Measurements from ENCODE around the gene CSMD2. TPM values are rescaled to one million over a fixed set of nuclear protein-coding genes. Genes with fewer than 3 reads are reported as not detected.
A peak's percentile ranks its signal among the peaks of the same experiment; 100 is the strongest.
"Not testable (repeated sequence)": the region's sequence is repeated elsewhere in the genome, so short reads cannot be mapped to it uniquely, and the experiment has no call there.

CSMD2 gene
- total RNA-seq, 2 donors from 2014 or later = 0.62 to 2.8 TPM

DNA sequence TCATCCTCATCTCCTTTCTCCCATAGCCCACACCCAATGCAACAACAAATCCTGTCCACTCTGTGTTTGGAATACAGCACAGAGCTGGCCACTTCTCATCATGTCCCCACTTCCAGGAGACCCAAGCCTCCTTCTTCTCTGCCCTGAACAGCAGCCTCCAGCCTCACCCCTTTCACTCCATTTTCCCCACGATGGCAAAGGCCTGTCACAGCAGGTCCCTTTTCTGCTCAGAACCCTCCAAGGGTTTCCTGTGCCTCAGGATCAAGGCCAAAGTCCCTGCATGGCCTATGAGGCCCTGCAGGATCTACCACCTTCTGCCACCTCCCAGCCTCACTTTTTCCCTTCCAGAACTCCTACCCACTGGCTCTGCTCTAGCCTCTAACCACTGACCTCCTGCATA is 78.5 kb downstream of the CSMD2 start:
- Mint-ChIP-seq H3K27ac (no peak overlapping the region), H3K4me1 (peaks cover 28% of the 10 kb centered on the region), H3K27me3 (ENCODE audit: insufficient read depth) (peaks cover 21% of the 10 kb centered on the region), H3K4me3 (no peak overlapping the region), H3K36me3 (ENCODE audit: low read depth) (peaks cover 11% of the 10 kb centered on the region), H3K9me3 (peaks cover 23% of the 10 kb centered on the region)
- no peak overlapping the region for H3K27ac ChIP-seq (ENCODE audit: low read depth, low read length)
- no peaks in the 10 kb centered on the region for H3K36me3 ChIP-seq (ENCODE audit: control insufficient read depth, insufficient read depth, low read length)
- peaks cover under 1% of the 10 kb centered on the region for H3K9me3 ChIP-seq (ENCODE audit: control insufficient read depth, low read length)
- DNase-seq = peak; percentile 15
- TF ChIP-seq, protein P1, sequence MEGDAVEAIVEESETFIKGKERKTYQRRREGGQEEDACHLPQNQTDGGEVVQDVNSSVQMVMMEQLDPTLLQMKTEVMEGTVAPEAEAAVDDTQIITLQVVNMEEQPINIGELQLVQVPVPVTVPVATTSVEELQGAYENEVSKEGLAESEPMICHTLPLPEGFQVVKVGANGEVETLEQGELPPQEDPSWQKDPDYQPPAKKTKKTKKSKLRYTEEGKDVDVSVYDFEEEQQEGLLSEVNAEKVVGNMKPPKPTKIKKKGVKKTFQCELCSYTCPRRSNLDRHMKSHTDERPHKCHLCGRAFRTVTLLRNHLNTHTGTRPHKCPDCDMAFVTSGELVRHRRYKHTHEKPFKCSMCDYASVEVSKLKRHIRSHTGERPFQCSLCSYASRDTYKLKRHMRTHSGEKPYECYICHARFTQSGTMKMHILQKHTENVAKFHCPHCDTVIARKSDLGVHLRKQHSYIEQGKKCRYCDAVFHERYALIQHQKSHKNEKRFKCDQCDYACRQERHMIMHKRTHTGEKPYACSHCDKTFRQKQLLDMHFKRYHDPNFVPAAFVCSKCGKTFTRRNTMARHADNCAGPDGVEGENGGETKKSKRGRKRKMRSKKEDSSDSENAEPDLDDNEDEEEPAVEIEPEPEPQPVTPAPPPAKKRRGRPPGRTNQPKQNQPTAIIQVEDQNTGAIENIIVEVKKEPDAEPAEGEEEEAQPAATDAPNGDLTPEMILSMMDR (conservative IDR thresholded peaks at IDR 0.05) = no peak
- WGBS, 2 experiments (ENCODE audit: insufficient coverage in 1 of 2, insufficient read length in 1 of 2) = 77% methylated on average over 1 of the region's 1 CpG; no CpG with 5 or more reads in 1 of the 2 experiments
- H3K27me3 ChIP-seq (ENCODE audit: control insufficient read depth, insufficient read depth, low read length, poor library complexity, severe bottlenecking) = no peaks in the 10 kb centered on the region
- H3K9ac ChIP-seq (ENCODE audit: extremely low read depth, low read length, poor library complexity, severe bottlenecking) = no peak overlapping the region
- no peak overlapping the region for H3K4me3 ChIP-seq (ENCODE audit: low read length)
- H3K4me1 ChIP-seq (ENCODE audit: control insufficient read depth, insufficient read depth, low read length) = peaks cover 9% of the 10 kb centered on the region

DNA sequence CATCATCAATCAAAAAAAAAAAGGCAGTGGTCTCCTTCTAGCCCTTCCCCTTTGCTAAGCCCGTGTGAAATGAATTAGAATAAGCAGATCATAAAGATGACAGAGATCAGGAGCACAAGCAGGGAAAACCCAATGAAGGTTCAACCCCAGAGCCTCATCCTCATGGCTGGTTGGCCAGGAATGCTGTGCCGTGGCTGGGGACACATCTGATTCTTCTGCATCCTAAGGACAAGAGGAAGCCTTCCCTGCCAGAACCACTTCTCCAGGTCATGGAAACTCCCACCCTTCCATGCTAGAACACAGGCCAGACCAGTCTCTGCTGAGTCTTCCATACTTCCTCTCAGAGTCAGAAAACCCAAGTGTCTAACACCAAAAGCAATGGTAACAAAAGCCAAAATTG is 81.1 kb downstream of the CSMD2 start:
- peaks cover 17% of the 10 kb centered on the region for H3K36me3 Mint-ChIP-seq (ENCODE audit: low read depth)
- TF ChIP-seq, protein P1 (conservative IDR thresholded peaks at IDR 0.05) = no peak

DNA sequence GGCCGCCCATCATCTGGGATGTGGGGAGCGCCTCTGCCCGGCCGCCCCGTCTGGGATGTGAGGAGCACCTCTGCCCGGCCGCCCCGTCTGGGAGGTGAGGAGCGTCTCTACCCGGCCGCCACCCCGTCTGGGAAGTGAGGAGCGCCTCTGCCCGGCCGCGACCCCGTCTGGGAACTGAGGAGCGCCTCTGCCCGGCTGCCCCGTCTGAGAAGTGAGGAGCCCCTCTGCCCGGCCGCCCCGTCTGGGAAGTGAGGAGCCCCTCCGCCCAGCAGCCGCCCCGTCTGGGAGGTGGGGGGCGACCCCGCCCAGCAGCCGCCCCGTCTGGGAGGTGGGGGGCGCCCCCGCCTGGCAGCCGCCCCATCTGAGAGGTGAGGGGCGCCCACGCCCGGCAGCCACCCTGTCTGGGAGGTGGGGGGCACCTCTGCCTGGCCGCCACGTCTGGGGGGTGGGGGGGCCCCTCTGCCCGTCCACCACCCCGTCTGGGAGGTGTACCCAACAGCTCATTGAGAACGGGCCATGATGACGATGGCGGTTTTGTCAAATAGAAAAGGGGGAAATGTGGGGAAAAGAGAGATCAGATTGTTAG is 82.9 kb downstream of the CSMD2 start:
- H3K27ac Mint-ChIP-seq; H3K4me3 ChIP-seq (ENCODE audit: low read length); H3K27me3 Mint-ChIP-seq (ENCODE audit: insufficient read depth); DNase-seq; H3K9me3 ChIP-seq (ENCODE audit: control insufficient read depth, low read length); H3K9ac ChIP-seq (ENCODE audit: extremely low read depth, low read length, poor library complexity, severe bottlenecking); H3K27me3 ChIP-seq (ENCODE audit: control insufficient read depth, insufficient read depth, low read length, poor library complexity, severe bottlenecking); H3K4me3 Mint-ChIP-seq; H3K27ac ChIP-seq (ENCODE audit: low read depth, low read length); H3K36me3 ChIP-seq (ENCODE audit: control insufficient read depth, insufficient read depth, low read length); H3K4me1 ChIP-seq (ENCODE audit: control insufficient read depth, insufficient read depth, low read length): not testable (repeated sequence)
- Mint-ChIP-seq H3K4me1 (peaks cover 14% of the 10 kb centered on the region), H3K36me3 (ENCODE audit: low read depth) (peaks cover 12% of the 10 kb centered on the region), H3K9me3 (peaks cover 40% of the 10 kb centered on the region)
- WGBS, 2 experiments (ENCODE audit: insufficient coverage in 1 of 2, insufficient read length in 1 of 2) = 94 to 96% methylated on average over 13 to 43 of the region's 43 CpGs

More for the DNA sequence above, 81.1 kb downstream of the CSMD2 start:
- H3K36me3 ChIP-seq (ENCODE audit: control insufficient read depth, insufficient read depth, low read length) = no peaks in the 10 kb centered on the region
- Mint-ChIP-seq H3K27me3 (ENCODE audit: insufficient read depth) (peaks cover 10% of the 10 kb centered on the region), H3K9me3 (peaks cover 37% of the 10 kb centered on the region), H3K4me3 (no peak overlapping the region), H3K4me1 (peaks cover 28% of the 10 kb centered on the region), H3K27ac (no peak overlapping the region)
- 91 to 100% methylated on average over 1 to 2 of the region's 2 CpGs for WGBS, 2 experiments (ENCODE audit: insufficient coverage in 1 of 2, insufficient read length in 1 of 2)
- H3K27ac ChIP-seq (ENCODE audit: low read depth, low read length) = no peak overlapping the region
- H3K9me3 ChIP-seq (ENCODE audit: control insufficient read depth, low read length) = peaks cover 6% of the 10 kb centered on the region
- peak; percentile 9 for DNase-seq
- no peaks in the 10 kb centered on the region for H3K27me3 ChIP-seq (ENCODE audit: control insufficient read depth, insufficient read depth, low read length, poor library complexity, severe bottlenecking)
- no peak overlapping the region for H3K4me3 ChIP-seq (ENCODE audit: low read length)
- no peak overlapping the region for H3K9ac ChIP-seq (ENCODE audit: extremely low read depth, low read length, poor library complexity, severe bottlenecking)
- peaks cover 9% of the 10 kb centered on the region for H3K4me1 ChIP-seq (ENCODE audit: control insufficient read depth, insufficient read depth, low read length)

DNA sequence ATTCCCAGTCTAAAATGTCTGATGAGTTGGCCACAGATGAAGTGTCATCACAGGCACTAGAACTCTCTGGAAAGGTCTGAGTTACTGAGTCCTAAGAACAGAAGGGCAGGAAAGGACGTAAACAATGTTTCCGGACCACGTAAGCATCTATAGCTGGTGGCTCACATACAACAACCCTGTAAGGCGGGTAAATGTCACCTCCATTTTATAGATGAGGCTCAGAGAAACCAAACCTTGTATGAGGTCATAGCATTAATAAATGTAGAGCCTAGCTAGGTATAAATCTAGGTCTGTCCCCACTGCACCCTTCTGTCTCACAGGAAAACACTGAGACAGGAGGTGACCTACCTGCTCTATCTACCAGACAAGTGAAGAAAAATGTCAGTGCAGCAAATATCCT is 86.6 kb downstream of the CSMD2 start:
- no peaks in the 10 kb centered on the region for H3K27me3 Mint-ChIP-seq (ENCODE audit: insufficient read depth)
- H3K4me1 ChIP-seq (ENCODE audit: control insufficient read depth, insufficient read depth, low read length) = no peaks in the 10 kb centered on the region
- 89 to 100% methylated on average over 4 of the region's 4 CpGs for WGBS, 2 experiments (ENCODE audit: insufficient coverage in 1 of 2, insufficient read length in 1 of 2)
- no peak overlapping the region for H3K4me3 Mint-ChIP-seq
- H3K27ac Mint-ChIP-seq = no peak overlapping the region
- peak; percentile 5 for DNase-seq
- no peaks in the 10 kb centered on the region for H3K36me3 ChIP-seq (ENCODE audit: control insufficient read depth, insufficient read depth, low read length)
- H3K4me3 ChIP-seq (ENCODE audit: low read length) = no peak overlapping the region
- TF ChIP-seq, protein P1 (conservative IDR thresholded peaks at IDR 0.05) = no peak
- no peak overlapping the region for H3K27ac ChIP-seq (ENCODE audit: low read depth, low read length)
- peaks cover 8% of the 10 kb centered on the region for H3K36me3 Mint-ChIP-seq (ENCODE audit: low read depth)
- H3K4me1 Mint-ChIP-seq = no peaks in the 10 kb centered on the region
- H3K9me3 ChIP-seq (ENCODE audit: control insufficient read depth, low read length) = peaks cover 6% of the 10 kb centered on the region
- H3K9ac ChIP-seq (ENCODE audit: extremely low read depth, low read length, poor library complexity, severe bottlenecking) = no peak overlapping the region
- no peaks in the 10 kb centered on the region for H3K27me3 ChIP-seq (ENCODE audit: control insufficient read depth, insufficient read depth, low read length, poor library complexity, severe bottlenecking)
- H3K9me3 Mint-ChIP-seq = peaks cover 30% of the 10 kb centered on the region
